Kidney (tissue), 14 donors: ENCODE results near the gene ENTPD8. TPM values are rescaled to one million over a fixed set of nuclear protein-coding genes. Genes with fewer than 3 reads are reported as not detected.

ENCODE experiments used
- DNase-seq, 5 donors: peaks; one replicate each; pipeline ENCODE4 v3.0.0-alpha.2; 2013 to 2020
- FAIRE-seq: peaks from 2 replicates; lab custom pipeline; 2012; peaks lifted over from hg19 to GRCh38; lab: Jason Lieb, UNC
- H3K27ac ChIP-seq, 2 donors: one replicate each; pipeline ENCODE4 v1.7.0; 2013; ENCODE audit warnings: low read depth in 2 of 2, low read length in 2 of 2, inconsistent platforms in 1 of 2
- H3K27me3 ChIP-seq: one replicate; pipeline ENCODE4 v1.7.1; 2013; ENCODE audit warnings: low read length, inconsistent platforms; ENCODE audit not compliant: control insufficient read depth, insufficient read depth
- H3K36me3 ChIP-seq, 3 donors: one replicate each; pipeline versions ENCODE4 v1.7.0 to v1.7.1; 2013; ENCODE audit warnings: low read length in 3 of 3, control low read depth in 1 of 3, inconsistent platforms in 1 of 3; ENCODE audit not compliant: insufficient read depth in 3 of 3, control insufficient read depth in 2 of 3
- H3K4me1 ChIP-seq, 3 donors: one replicate each; pipeline versions ENCODE4 v1.7.0 to v1.7.1; 2013; ENCODE audit warnings: low read length in 3 of 3, inconsistent platforms in 1 of 3, low read depth in 1 of 3; ENCODE audit not compliant: control insufficient read depth in 2 of 3, insufficient read depth in 2 of 3
- H3K4me3 ChIP-seq, 3 donors: one replicate each; pipeline versions ENCODE4 v1.7.0 to v1.8.1; 2013; ENCODE audit warnings: low read length in 3 of 3, control low read depth in 1 of 3, inconsistent platforms in 1 of 3
- H3K9ac ChIP-seq, 3 donors: one replicate each; pipeline versions ENCODE4 v1.7.0 to v1.7.1; 2013; ENCODE audit warnings: low read length in 3 of 3, control low read depth in 1 of 3, inconsistent platforms in 1 of 3
- H3K9me3 ChIP-seq, 3 donors: one replicate each; pipeline versions ENCODE4 v1.7.0 to v1.7.1; 2013; ENCODE audit warnings: low read length in 3 of 3, control low read depth in 1 of 3, inconsistent platforms in 1 of 3; ENCODE audit not compliant: control insufficient read depth in 2 of 3, insufficient read depth in 1 of 3
- CTCF ChIP-seq: IDR thresholded peaks from 3 replicates; pipeline ENCODE4 v1.5.1; 2012; ENCODE audit warnings: mild to moderate bottlenecking, moderate library complexity, borderline replicate concordance; ENCODE audit not compliant: insufficient read depth; ENCODE audit errors: extremely low read depth
- intact Hi-C: fragments of 100-400 bp; cut with DNase I; formaldehyde crosslinking; loops from one replicate; pipeline ENCODE4 v1.11.1; 2022
- polyA plus RNA-seq: library from polyadenylated mRNA; stranded (reverse); fragments of 350-450 nt; fragmentation: Illumina TruSeq; extraction: RNeasy Lipid Tissue Mini Kit (QIAGEN cat#74804); gene quantifications from one replicate; pipeline ENCODE4 v1.2.3, GENCODE V29; 2014; ENCODE audit warnings: low read depth, low replicate concordance; ENCODE audit not compliant: insufficient read depth
- total RNA-seq: library from RNA; stranded (reverse); fragmentation: NEBNext Ultra II Directional; extraction: Animal tissue kit (Norgen Biotek cat#: 25700); gene quantifications from one replicate; pipeline ENCODE4 v1.2.1, GENCODE V29; 2021
- donor health status: control.
- donor health status: control.
- donor health status: control.
- donor health status: control.
- donor health status: control.
- donor health status: DM: yes; HTN: yes; CAD: no.
- donor health status: Normal renal cell carcinoma (clear cell type).

The ENTPD8 gene
- total and polyA plus RNA-seq, 2 donors from 2014 or later = 5.0 to 5.2 TPM

DNA sequence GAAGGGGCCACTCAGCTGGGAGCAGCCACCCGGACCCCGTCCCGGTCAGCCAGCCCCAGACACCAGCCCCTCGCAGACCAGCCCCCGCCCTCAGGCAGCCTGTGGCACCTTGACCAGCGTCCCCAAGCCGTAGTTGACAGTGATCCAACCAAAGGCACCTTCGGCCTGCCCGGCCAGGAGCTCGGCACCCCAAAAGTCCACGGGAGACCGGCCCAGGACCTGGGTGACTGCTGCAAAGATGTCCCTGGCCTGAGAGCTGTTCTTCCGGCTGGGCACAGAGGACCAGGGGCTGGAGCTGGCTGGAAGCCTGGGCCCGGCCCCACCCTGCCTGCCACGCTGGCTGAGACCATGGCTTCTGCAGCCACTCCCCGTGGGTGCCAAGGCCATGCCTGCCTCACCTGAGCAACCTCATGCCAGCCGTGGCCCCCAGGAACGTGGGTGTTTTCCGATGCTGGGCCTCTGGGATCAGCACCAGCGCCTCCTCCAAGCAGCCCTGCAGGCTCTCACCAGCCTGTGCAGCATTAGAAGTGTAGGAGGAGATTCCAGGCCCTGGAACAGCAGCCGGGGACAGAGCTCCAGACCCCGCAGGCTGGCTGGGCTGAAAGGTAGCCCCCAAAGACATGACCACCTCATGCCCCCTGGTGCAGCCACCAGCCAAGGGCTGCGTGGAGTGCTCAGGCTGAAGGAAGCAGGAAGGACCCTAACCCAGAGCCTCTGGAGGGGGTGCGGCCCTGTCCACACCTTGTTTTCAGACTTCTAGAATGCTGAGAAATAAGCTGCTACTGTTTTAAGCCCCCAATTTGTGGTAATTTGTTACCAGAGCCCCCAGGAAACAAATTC lies 4.2 kb downstream of the ENTPD8 start:
- Histone ChIP-seq H3K9me3 (no peaks in the 10 kb centered on the region), H3K27ac (peak overlapping the region in 1 of 2 donors; percentile 56), H3K4me1 (peaks cover 0 to 7% (median 0%) of the 10 kb centered on the region in 3 donors), H3K4me3 (no peak overlapping the region), H3K9ac (no peak overlapping the region), H3K36me3 (no peaks in the 10 kb centered on the region), H3K27me3 (no peaks in the 10 kb centered on the region)
- DNase-seq = peak in 1 of 5 donors; percentile 82
- intact Hi-C loops = no loop called here
- no peak for FAIRE-seq
- TF ChIP-seq CTCF = no peak

DNA sequence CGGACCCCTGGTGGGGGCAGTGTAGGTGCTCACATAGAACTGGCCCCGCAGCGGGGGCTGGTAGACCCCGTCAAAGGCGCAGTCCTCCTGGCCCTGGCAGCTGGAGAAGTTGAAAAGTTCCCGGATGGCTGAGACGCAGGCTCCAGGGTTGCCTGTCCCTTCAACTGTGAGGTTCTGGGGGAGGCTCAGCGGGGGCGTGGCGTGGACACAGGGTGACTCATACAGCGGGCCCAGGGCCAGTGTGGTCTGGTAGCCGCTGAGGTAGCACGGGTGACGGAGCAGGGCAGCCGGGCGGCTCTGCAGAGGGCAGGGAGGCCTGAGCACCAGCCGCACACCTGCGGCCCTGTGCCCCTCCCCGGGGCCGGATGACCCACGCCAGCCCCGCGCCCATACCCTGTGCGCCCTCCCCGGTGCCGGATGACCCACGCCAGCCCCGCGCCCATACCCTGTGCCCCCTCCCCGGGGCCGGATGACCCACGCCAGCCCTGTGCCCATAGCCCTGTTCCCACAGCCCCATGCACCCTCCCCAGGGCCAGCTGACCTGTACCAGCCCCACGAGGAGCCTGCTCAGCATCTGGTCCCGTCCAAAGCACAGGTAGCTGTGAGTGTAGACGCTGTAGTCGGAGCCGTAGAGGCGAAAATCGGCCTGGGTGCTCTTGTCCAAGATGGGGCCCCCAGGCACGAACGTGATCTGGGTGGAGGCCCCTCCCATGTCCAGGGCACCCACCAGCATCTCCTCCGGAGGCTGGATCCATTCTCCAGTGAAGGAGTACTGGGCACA lies 5.0 kb downstream of the ENTPD8 start:
- Histone ChIP-seq H3K4me1 (peaks cover 0 to 7% (median 0%) of the 10 kb centered on the region in 3 donors), H3K36me3 (no peaks in the 10 kb centered on the region), H3K9me3 (no peaks in the 10 kb centered on the region), H3K4me3 (no peak overlapping the region), H3K27me3 (no peaks in the 10 kb centered on the region), H3K9ac (peak overlapping the region in 1 of 3 donors; percentile 51), H3K27ac (peak overlapping the region; percentile 61 to 71)
- intact Hi-C loops = no loop called here
- FAIRE-seq (no peak), DNase-seq (peak in 4 of 5 donors; percentile 53 to 96 (median 74))
- no peak for TF ChIP-seq CTCF

- Histone ChIP-seq H3K27ac (peak overlapping the region; percentile 61 to 71), H3K9ac (peak overlapping the region in 1 of 3 donors; percentile 51)
- intact Hi-C loops = no loop called here
These were observed 5.7 kb downstream of the ENTPD8 start for GRCh38 chr9:137435381-137435891.

More at GRCh38 chr9:137435381-137435891, 5.7 kb downstream of the ENTPD8 start:
- Histone ChIP-seq H3K9me3 (no peaks in the 10 kb centered on the region), H3K4me1 (peaks cover 0 to 7% (median 0%) of the 10 kb centered on the region in 3 donors), H3K27me3 (no peaks in the 10 kb centered on the region), H3K4me3 (no peak overlapping the region), H3K36me3 (no peaks in the 10 kb centered on the region)
- FAIRE-seq (no peak), DNase-seq (peak in 1 of 5 donors; percentile 80)
- no peak for TF ChIP-seq CTCF
